NCI-H446 (cell line): ENCODE results near the gene ZC3H13.

Experiments used
- DNase-seq, 2 experiments: peaks; one replicate each; lab custom pipeline; 2025; lab: John Stamatoyannopoulos, UW

ZC3H13 gene

GRCh38 chr13:46052319-46053161 is at the start of gene ZC3H13:
Gene ZC3H13 (minus strand): TSS chr13:46052746. CDS start chr13:46045507, 7,239 bp downstream.
- peak; percentile 93 to 94 for DNase-seq

GRCh38 chr13:46102255-46102605 is 49.7 kb upstream of the ZC3H13 start:
- DNase-seq = no peak

GRCh38 chr13:46101484-46102254 is 49.1 kb upstream of the ZC3H13 start:
- no peak for DNase-seq

- no peak for DNase-seq
Observed at GRCh38 chr13:46101002-46101401, 48.5 kb upstream of the ZC3H13 start.

- DNase-seq = no peak
Observed at GRCh38 chr13:46100191-46100815, 47.8 kb upstream of the ZC3H13 start.

GRCh38 chr13:46097663-46098062 is 45.1 kb upstream of the ZC3H13 start:
- DNase-seq = no peak

- no peak for DNase-seq
Observed at GRCh38 chr13:46097015-46097414, 44.5 kb upstream of the ZC3H13 start.

- no peak for DNase-seq
Observed at GRCh38 chr13:46094478-46094877, 41.9 kb upstream of the ZC3H13 start.

- DNase-seq = no peak
Observed at GRCh38 chr13:46088821-46089562, 36.4 kb upstream of the ZC3H13 start.

- no peak for DNase-seq
Observed at GRCh38 chr13:46087481-46087880, 34.9 kb upstream of the ZC3H13 start.

GRCh38 chr13:46086985-46087384 is 34.4 kb upstream of the ZC3H13 start:
- DNase-seq = no peak

GRCh38 chr13:46086421-46086922 is 33.9 kb upstream of the ZC3H13 start:
- DNase-seq = no peak

- no peak for DNase-seq
Observed at GRCh38 chr13:46085737-46086136, 33.2 kb upstream of the ZC3H13 start.

GRCh38 chr13:46082324-46082723 is 29.8 kb upstream of the ZC3H13 start:
- DNase-seq = no peak

GRCh38 chr13:46079770-46080169 is 27.2 kb upstream of the ZC3H13 start:
- DNase-seq = no peak

- no peak for DNase-seq
Observed at GRCh38 chr13:46077265-46077664, 24.7 kb upstream of the ZC3H13 start.

- DNase-seq = no peak
Observed at GRCh38 chr13:46076827-46077226, 24.3 kb upstream of the ZC3H13 start.

- DNase-seq = no peak
Observed at GRCh38 chr13:46075811-46076210, 23.3 kb upstream of the ZC3H13 start.

GRCh38 chr13:46071590-46072249 is 19.2 kb upstream of the ZC3H13 start:
- DNase-seq = peak in 1 of 2 experiments; percentile 58

- DNase-seq = no peak
Observed at GRCh38 chr13:46063292-46063691, 10.7 kb upstream of the ZC3H13 start.

- DNase-seq = no peak
Observed at GRCh38 chr13:46062185-46062584, 9.6 kb upstream of the ZC3H13 start.
